WTC11 (cell line): ENCODE results near the gene CADM1.

ENCODE experiments used
- MXD4 ChIP-seq: fragments of 250-450 bp; sonication (Bioruptor Pico); IDR thresholded peaks from 2 replicates; pipeline ENCODE4 v1.8.0; 2021; ENCODE audit warnings: mild to moderate bottlenecking, moderate library complexity, borderline replicate concordance
- TCF7 ChIP-seq: sonication (generic); formaldehyde crosslinking; IDR thresholded peaks from 2 replicates; pipeline ENCODE4 v1.8.0; 2022; ENCODE audit warnings: mild to moderate bottlenecking, low read depth, missing genetic modification reagents, moderate library complexity
- TF ChIP-seq, protein P1 (sequence below): fragments of 200-600 bp; IDR thresholded peaks from 2 replicates; pipeline ENCODE4 v1.8.0; 2022; ENCODE audit warnings: antibody characterized with exemption

DNA sequence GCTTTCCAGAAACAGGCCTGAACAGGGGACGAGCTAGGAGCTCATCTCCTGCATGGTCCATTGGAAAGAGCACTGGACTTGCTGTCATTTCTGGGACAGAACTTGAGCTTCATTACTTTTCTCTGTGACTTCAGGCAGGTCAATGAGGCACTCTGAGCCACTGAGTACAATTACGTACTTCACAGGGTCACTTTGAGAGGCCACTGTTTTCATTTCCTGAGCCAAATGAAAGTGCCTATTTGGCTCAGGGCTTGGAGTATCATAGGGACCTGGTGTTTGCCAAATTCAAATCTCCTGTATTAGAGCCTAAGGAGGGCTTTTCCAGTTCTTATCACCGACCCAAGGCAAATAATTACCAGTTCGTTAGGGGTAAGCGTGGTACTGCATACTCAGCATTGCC lies 319.3 kb downstream of the CADM1 start:
- TF ChIP-seq, protein P1, sequence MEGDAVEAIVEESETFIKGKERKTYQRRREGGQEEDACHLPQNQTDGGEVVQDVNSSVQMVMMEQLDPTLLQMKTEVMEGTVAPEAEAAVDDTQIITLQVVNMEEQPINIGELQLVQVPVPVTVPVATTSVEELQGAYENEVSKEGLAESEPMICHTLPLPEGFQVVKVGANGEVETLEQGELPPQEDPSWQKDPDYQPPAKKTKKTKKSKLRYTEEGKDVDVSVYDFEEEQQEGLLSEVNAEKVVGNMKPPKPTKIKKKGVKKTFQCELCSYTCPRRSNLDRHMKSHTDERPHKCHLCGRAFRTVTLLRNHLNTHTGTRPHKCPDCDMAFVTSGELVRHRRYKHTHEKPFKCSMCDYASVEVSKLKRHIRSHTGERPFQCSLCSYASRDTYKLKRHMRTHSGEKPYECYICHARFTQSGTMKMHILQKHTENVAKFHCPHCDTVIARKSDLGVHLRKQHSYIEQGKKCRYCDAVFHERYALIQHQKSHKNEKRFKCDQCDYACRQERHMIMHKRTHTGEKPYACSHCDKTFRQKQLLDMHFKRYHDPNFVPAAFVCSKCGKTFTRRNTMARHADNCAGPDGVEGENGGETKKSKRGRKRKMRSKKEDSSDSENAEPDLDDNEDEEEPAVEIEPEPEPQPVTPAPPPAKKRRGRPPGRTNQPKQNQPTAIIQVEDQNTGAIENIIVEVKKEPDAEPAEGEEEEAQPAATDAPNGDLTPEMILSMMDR = no peak
- TF ChIP-seq MXD4 (no peak), TCF7 (CRISPR knock-in tag) (no peak)
